Hepatocyte (in vitro differentiated cells): Measurements from ENCODE around the gene CCNK.

Experiments used
- EZH2 ChIP-seq: fragments of 200-600 bp; sonication (generic); IDR thresholded peaks from 2 replicates; pipeline ENCODE4 v1.6.1; 2016; ENCODE audit warnings: antibody characterized with exemption, mild to moderate bottlenecking, borderline replicate concordance
- EZH2phosphoT487 ChIP-seq: fragments of 200-600 bp; sonication (generic); IDR thresholded peaks from one replicate; pipeline ENCODE4 v1.6.1; 2018; ENCODE audit warnings: antibody characterized with exemption, mild to moderate bottlenecking, low read depth, moderate library complexity; ENCODE audit not compliant: unreplicated experiment, severe bottlenecking
- TF ChIP-seq, protein P1 (sequence below): fragments of 200-600 bp; sonication (generic); IDR thresholded peaks from 2 replicates; pipeline ENCODE4 v1.5.1; 2016; ENCODE audit warnings: antibody characterized with exemption, mild to moderate bottlenecking; ENCODE audit not compliant: poor library complexity

GRCh38 chr14:99512110-99512449 is 30.9 kb downstream of the CCNK start:
- TF ChIP-seq, protein P1, sequence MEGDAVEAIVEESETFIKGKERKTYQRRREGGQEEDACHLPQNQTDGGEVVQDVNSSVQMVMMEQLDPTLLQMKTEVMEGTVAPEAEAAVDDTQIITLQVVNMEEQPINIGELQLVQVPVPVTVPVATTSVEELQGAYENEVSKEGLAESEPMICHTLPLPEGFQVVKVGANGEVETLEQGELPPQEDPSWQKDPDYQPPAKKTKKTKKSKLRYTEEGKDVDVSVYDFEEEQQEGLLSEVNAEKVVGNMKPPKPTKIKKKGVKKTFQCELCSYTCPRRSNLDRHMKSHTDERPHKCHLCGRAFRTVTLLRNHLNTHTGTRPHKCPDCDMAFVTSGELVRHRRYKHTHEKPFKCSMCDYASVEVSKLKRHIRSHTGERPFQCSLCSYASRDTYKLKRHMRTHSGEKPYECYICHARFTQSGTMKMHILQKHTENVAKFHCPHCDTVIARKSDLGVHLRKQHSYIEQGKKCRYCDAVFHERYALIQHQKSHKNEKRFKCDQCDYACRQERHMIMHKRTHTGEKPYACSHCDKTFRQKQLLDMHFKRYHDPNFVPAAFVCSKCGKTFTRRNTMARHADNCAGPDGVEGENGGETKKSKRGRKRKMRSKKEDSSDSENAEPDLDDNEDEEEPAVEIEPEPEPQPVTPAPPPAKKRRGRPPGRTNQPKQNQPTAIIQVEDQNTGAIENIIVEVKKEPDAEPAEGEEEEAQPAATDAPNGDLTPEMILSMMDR: no peak
- TF ChIP-seq EZH2phosphoT487 (no peak), EZH2 (no peak)
